D341Med (cell line): Measurements from ENCODE around the gene NSG1.

Experiments used
- DNase-seq: peaks from one replicate; pipeline ENCODE4 v3.0.0; 2012; ENCODE audit warnings: low spot score

NSG1 gene

DNA sequence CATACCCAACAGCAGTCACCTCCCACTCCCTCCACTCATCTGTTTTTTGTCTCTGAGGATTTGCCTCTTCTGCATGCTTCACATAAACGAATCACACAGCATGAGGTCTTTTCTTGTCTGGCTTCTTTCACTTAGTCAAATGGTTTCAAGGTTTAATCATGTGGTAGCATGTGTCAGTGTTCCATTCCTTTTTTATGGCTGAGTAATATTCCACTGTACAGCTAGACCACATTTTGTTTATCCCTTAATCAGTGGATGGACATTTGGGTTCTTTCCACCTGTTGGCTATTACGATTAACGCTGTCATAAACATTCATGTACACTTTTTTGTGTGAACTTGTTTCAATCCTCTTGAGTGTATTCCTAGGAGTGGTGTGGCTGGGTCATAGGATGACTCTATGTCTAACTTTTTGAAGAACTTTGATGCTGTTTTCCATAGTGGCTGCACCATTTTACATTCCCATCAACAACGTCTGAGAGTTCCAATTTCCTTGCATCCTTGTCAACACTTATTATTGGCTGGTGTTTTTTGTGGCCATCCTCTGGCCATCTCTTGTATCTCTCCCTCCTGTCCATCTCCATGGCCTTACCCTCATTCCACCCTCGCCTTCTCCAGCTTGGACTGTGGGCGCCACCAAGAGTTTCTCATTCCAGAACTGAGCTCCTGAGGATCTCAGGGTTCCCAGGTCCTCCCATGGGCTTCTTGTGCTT, 12.4 kb upstream of the NSG1 start:
- DNase-seq, result no peak

DNA sequence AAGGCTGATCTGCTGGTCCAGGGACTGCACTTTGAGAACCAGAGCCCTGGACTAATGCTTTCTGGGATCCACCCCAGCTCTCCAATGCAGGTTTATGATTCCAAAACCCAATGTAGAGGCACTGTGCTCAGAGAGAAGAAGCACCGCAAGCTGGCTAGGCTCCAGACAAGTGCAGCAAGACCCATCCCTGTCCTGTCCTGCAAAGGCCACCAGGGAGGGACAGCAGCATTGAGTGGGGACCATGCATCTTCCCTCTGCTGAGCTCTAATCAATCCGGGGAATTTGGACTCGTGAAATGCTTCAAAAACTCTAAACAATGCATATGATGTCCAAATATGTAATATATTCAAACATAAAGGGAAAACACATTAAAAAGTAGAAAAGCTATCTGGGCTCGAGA, 10.8 kb upstream of the NSG1 start:
- no peak for DNase-seq

- DNase-seq, result no peak
Observed at GRCh38 chr4:4377191-4377590, 9.7 kb upstream of the NSG1 start.

DNA sequence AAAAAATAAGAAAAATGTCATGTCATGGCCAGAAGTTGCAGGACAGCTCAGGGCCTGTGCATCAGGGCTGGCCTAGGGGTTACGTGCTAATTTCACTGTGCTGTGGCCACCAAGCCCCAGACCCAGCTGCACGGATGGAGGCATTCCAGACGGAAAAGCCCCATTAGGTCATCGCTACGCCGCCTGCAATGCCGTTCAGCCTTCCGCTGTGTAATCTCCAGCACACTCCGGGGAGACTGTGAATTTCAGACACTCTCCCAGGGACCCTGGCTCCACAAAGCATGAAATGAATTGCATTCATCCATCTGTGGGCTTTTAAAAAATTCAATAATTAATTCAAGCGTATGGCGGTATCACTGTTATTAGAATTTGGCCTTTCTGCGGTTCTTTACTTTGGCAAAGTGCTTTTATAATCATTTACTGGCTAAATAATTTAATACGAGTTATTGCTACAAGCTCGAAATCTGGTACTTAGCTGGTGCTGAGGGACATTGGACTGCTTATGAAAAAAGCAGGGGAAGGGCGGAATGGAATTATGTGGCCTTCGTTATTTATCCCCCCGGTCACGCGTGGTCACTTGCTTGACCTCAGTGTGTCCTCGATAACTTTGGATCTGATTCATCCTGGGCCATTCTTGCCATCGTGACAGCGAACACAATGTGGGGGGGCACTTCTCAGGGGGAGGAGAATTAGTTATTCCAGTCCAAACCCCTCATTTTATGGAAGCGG, 9.0 kb upstream of the NSG1 start:
- no peak for DNase-seq

- DNase-seq, result no peak
Observed at GRCh38 chr4:4379540-4380087, 7.3 kb upstream of the NSG1 start.

DNA sequence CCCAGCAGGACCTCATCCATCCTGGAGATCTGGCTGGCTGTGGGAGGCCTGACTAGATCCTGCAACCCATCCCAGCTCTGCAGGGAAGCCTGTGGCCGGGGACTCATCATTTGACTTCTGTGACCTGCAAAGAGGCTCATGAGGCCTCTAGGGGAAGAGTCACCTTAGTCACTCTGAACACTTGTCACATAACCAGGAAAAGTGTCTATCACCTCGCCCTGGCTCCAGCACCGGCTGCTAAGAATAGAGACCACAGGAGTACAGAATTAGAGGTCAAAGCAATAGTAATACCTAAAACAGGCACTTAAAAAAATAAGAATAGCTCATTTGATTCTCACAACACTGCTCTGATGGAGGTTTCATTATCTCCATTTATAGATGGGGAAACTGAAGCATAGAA, 3.8 kb upstream of the NSG1 start:
- no peak for DNase-seq

DNA sequence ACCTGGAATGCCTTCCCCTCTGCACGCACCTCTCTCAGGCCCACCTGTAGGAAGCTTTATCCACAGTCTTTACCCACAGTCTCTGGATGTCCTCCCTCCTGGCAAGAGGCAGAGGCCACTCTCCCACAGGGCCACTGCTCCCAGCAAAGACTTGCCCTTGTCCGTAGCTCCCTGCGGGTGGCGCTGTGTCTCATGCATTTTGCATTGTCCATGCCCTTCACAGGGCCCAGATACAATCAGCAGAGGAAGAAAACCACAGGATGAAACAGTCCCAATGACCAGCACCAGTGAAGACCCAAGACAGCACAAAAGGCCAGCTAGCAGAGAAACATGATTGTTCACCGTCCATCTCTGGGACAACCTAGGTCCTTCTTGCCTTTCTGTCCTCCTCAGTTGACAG, 2.1 kb upstream of the NSG1 start:
- no peak for DNase-seq

GRCh38 chr4:4385729-4386295, 1.1 kb upstream of the NSG1 start:
- no peak for DNase-seq

DNA sequence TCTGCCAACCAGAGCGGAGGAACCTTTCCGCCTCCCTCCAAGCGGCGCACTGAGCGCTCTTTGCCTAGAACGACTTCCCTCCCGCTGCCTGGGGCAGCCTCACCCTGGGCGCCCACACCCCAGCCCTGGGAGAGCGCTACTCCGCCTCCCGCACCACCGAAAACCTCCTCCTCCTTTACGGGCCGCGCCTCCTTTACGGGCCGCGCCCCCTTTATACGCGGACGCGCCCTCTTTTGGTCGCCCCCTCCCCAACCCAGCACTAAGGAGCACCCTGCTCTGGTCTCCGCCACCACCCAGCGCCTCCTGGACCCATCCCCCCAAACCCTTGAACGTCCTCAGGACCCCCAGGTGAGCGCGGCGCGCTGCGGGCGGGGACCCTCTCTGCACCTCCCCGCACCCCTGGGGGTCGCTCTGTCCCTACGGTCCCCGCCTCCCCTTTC, 586 bp upstream of the NSG1 start:
- peak; percentile 63 for DNase-seq

GRCh38 chr4:4387531-4388310, 819 bp downstream of the NSG1 start:
- no peak for DNase-seq

DNA sequence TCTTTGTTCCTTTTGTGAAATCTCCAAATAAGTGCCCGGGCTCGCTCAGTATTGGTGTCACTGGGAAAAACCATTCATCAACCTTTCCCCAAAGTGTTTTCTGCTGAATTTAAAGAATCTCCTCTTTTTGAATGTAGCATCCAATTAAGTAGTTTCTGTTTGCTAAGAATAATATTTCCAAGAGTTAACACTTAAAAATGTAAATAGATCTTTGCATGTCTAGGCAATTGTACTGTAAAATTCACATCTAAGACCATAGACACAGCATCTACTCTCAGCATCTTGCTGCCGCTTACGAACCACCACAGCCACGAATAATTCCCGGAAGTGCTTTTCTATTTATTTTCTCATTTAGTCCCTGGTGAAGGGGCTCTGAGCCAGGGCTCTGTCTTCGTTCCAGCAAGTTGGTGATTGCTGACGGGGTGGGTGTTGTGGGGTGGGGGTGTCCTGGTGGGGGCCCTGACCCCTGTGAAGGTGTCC, 1.4 kb downstream of the NSG1 start:
- DNase-seq, result no peak

- no peak for DNase-seq
Observed at GRCh38 chr4:4388836-4389575, 2.1 kb downstream of the NSG1 start.

- no peak for DNase-seq
Observed at GRCh38 chr4:4390046-4390445, 3.1 kb downstream of the NSG1 start.

DNA sequence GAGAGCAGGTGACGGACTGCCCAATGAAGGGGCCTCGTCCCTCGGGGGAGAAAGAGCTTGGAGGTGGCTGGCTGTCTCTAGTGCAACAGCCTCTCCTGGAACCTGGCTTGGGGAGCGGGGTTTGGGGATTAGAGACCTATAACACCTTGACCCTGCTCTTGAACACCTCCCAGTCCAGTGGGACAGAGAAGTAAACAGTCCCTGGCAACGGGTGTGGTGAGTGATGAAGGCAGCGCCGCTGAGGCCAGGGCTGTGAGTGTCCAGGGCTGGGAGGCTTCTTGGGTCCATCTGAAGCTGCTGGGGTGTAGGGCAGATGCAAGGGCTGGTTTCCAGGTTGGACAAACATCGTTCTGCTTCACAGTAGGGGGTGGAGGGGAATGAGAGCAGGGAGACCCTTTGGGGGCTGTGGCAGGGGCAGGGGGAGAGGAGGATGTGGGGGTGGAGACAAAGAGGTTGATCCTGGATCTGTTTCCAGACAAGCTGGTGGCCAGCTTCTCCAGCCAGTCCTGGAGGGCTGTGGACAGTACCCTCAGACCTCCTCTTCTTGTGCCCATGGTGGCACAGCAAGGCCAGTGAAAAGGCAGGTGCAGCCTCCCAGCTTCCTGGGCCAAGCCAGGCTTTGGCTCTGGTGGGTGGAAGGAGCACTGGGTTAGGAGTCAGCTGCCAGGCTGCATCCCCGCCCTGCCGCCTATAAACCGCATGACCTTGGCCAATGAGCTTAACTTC, 3.8 kb downstream of the NSG1 start:
- no peak for DNase-seq

DNA sequence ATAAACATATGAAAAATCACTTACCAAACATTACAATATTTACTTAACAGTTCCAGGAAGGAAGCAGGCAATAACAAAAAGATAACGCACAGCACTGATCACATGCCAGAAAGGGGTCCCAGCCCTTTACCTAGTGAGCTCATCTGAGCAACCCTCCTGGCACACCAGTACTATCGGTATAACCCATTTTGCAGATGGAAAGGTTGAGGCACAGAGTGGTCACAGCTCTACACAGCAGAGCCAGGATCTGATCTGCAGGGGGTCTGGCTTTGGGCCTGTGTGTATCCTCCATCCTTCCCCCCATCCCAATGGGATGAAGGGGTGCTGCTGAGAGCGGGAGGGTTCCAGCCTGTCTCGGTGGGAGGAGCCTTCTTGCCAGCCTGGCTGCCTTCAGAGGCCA, 5.0 kb downstream of the NSG1 start:
- DNase-seq, result no peak

GRCh38 chr4:4392501-4393183, 5.7 kb downstream of the NSG1 start:
- no peak for DNase-seq

- DNase-seq, result no peak
Observed at GRCh38 chr4:4394644-4395043, 7.7 kb downstream of the NSG1 start.

DNA sequence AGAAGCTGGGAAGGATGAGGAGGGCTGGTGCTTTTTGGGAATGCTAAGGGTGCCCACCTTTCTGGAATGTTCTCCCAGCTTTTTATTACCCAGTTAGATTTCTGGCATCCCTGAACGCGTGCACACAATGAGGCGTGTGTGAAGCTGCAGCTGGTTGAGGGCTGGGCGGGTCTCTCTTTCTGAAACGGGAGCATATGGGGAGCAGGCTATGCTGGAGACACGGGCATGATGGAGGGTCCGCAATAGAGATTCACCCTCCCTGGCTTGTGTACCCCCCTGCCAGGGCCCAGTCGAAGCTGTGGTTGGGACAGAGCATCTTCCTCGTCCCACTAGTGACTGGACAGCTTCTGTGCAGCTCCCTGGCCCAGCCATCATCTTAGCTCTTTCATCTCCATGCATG, 8.5 kb downstream of the NSG1 start:
- DNase-seq, result no peak

DNA sequence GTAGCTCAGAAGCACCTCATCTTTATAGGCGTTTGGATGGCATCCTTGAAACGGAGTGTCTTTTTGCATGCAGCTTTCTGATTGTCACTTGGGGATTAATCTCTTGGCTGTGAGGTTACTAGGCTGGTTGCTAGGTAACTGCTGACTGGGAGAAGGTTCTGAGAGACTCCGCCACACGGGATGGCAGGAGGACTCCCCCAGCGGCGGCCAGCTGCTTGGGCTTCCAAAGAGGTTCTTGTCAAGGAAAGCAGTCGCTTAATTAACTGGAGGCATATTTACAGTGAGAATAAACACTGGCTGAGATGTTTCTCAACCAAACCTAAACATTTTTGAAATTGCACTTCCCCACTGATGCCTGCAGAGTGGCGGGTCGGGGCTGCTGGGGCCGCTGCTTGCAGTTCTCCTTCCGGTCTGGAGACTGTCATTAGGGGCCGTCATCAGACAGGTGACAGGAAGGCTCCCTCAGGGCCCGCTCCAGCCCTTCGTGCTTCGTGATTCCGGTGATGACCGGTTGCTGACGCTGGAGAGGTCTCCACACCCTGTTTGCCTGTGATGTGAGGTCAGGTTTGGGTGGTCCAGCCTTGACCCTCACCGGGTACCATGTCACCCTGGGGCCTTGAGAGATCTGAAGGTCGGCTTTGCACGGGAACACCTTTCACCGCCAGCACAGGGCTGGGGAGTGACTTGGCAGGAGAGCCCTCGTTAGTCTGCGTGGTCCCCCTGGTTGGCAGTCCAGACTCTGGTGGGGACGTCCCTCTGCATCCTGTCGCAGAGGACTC, 9.1 kb downstream of the NSG1 start:
- peak; percentile 80 for DNase-seq
